ENCODE data around the gene ASAP3.

DNA sequence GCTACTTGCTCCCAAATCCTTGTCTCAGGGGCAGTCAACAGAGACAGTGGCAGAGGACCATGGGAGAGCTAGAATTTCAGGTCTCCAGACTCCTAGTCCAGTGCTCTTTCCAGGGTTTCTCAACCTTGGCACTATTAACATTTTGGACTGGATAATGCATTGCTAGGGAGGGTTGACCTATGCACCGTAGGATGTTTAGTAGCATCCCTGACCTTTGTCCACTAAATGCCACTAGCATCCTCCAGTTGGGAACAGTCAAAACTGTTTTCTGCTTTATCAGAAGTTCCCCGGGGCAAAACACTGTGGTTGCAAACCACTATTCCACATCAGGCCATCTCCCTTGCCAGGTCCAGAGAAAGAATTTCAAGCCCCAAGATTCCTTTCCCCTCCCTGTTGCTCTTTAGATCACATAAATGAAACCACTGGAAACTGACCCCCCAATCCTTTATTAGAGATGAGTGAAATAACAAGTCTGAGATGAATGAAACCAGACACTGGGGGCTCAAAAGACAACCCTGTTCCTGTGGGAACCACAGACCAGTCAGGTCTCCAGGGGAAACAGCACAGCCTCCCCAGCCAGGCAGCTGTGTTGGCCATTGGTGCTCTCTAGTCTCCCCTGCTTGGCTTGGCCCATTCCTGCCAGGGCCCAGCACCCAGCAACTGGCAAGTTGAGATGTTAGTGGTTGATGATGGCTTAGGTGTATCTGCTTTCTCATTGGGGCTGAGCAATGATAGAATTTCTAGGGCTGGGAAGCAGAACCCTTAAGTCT, 55.7 kb downstream of the ASAP3 start:
- TF ChIP-seq, protein P1, sequence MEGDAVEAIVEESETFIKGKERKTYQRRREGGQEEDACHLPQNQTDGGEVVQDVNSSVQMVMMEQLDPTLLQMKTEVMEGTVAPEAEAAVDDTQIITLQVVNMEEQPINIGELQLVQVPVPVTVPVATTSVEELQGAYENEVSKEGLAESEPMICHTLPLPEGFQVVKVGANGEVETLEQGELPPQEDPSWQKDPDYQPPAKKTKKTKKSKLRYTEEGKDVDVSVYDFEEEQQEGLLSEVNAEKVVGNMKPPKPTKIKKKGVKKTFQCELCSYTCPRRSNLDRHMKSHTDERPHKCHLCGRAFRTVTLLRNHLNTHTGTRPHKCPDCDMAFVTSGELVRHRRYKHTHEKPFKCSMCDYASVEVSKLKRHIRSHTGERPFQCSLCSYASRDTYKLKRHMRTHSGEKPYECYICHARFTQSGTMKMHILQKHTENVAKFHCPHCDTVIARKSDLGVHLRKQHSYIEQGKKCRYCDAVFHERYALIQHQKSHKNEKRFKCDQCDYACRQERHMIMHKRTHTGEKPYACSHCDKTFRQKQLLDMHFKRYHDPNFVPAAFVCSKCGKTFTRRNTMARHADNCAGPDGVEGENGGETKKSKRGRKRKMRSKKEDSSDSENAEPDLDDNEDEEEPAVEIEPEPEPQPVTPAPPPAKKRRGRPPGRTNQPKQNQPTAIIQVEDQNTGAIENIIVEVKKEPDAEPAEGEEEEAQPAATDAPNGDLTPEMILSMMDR (IDR thresholded peaks at IDR 0.05), result no peak
- TF ChIP-seq POLR2A (IDR thresholded peaks at IDR 0.05), result no peak
